Mucosa of stomach (tissue), 1 donor: ENCODE data around the gene CENPN.

Experiments used
- H3K27me3 ChIP-seq: one replicate; pipeline ENCODE4 v1.7.0; 2013; ENCODE audit warnings: mild to moderate bottlenecking, low read length; ENCODE audit not compliant: control insufficient read depth, insufficient read depth
- H3K36me3 ChIP-seq: one replicate; pipeline ENCODE4 v1.7.0; 2013; ENCODE audit warnings: low read length; ENCODE audit not compliant: control insufficient read depth, insufficient read depth
- H3K4me1 ChIP-seq: one replicate; pipeline ENCODE4 v1.7.0; 2013; ENCODE audit warnings: mild to moderate bottlenecking, low read length; ENCODE audit not compliant: control insufficient read depth, insufficient read depth
- H3K4me3 ChIP-seq: one replicate; pipeline ENCODE4 v1.7.0; 2013; ENCODE audit warnings: low read length
- H3K9ac ChIP-seq: one replicate; pipeline ENCODE4 v1.7.0; 2013; ENCODE audit warnings: mild to moderate bottlenecking, low read length, moderate library complexity
- H3K9me3 ChIP-seq: one replicate; pipeline ENCODE4 v1.7.0; 2013; ENCODE audit warnings: mild to moderate bottlenecking, low read length, moderate library complexity; ENCODE audit not compliant: control insufficient read depth
- donor health status: Pancreatic carcinoma.

Gene CENPN

GRCh38 chr16:81040131-81040530 is 33.1 kb downstream of the CENPN start:
- H3K36me3 ChIP-seq: no peaks in the 10 kb centered on the region
- no peak overlapping the region for H3K9ac ChIP-seq
- no peaks in the 10 kb centered on the region for H3K27me3 ChIP-seq
- H3K4me3 ChIP-seq: no peak overlapping the region
- peaks cover 6% of the 10 kb centered on the region for H3K4me1 ChIP-seq
- no peaks in the 10 kb centered on the region for H3K9me3 ChIP-seq

- no peak overlapping the region for H3K9ac ChIP-seq
- H3K4me3 ChIP-seq: no peak overlapping the region
- H3K4me1 ChIP-seq: peaks cover 6% of the 10 kb centered on the region
- H3K36me3 ChIP-seq: no peaks in the 10 kb centered on the region
- no peaks in the 10 kb centered on the region for H3K9me3 ChIP-seq
- H3K27me3 ChIP-seq: no peaks in the 10 kb centered on the region
Observed at GRCh38 chr16:81040842-81041241, 33.8 kb downstream of the CENPN start.

GRCh38 chr16:81041696-81042095 is 34.7 kb downstream of the CENPN start:
- no peaks in the 10 kb centered on the region for H3K9me3 ChIP-seq
- H3K4me3 ChIP-seq: no peak overlapping the region
- H3K36me3 ChIP-seq: no peaks in the 10 kb centered on the region
- H3K27me3 ChIP-seq: no peaks in the 10 kb centered on the region
- peaks cover 6% of the 10 kb centered on the region for H3K4me1 ChIP-seq
- H3K9ac ChIP-seq: no peak overlapping the region

- no peaks in the 10 kb centered on the region for H3K9me3 ChIP-seq
- no peaks in the 10 kb centered on the region for H3K36me3 ChIP-seq
- H3K9ac ChIP-seq: no peak overlapping the region
- no peak overlapping the region for H3K4me3 ChIP-seq
- H3K4me1 ChIP-seq: no peaks in the 10 kb centered on the region
- no peaks in the 10 kb centered on the region for H3K27me3 ChIP-seq
Observed at GRCh38 chr16:81042821-81043220, 35.8 kb downstream of the CENPN start.

GRCh38 chr16:81053761-81054160 is 46.7 kb downstream of the CENPN start:
- no peaks in the 10 kb centered on the region for H3K9me3 ChIP-seq
- H3K9ac ChIP-seq: no peak overlapping the region
- H3K4me3 ChIP-seq: no peak overlapping the region
- H3K27me3 ChIP-seq: no peaks in the 10 kb centered on the region
- no peaks in the 10 kb centered on the region for H3K4me1 ChIP-seq
- no peaks in the 10 kb centered on the region for H3K36me3 ChIP-seq

GRCh38 chr16:81060576-81061306 is 53.7 kb downstream of the CENPN start:
- Histone ChIP-seq H3K9me3 (no peaks in the 10 kb centered on the region), H3K9ac (no peak overlapping the region), H3K27me3 (no peaks in the 10 kb centered on the region), H3K4me3 (no peak overlapping the region), H3K4me1 (no peaks in the 10 kb centered on the region), H3K36me3 (no peaks in the 10 kb centered on the region)

- no peak overlapping the region for H3K4me3 ChIP-seq
- H3K27me3 ChIP-seq: no peaks in the 10 kb centered on the region
- H3K4me1 ChIP-seq: no peaks in the 10 kb centered on the region
Observed at GRCh38 chr16:81061307-81061640, 54.3 kb downstream of the CENPN start.

GRCh38 chr16:81061871-81062608 is 55.0 kb downstream of the CENPN start:
- Histone ChIP-seq H3K4me3 (no peak overlapping the region), H3K27me3 (no peaks in the 10 kb centered on the region), H3K9me3 (no peaks in the 10 kb centered on the region), H3K9ac (no peak overlapping the region), H3K4me1 (no peaks in the 10 kb centered on the region), H3K36me3 (no peaks in the 10 kb centered on the region)

More at GRCh38 chr16:81061307-81061640, 54.3 kb downstream of the CENPN start:
- no peaks in the 10 kb centered on the region for H3K36me3 ChIP-seq
- no peaks in the 10 kb centered on the region for H3K9me3 ChIP-seq
- no peak overlapping the region for H3K9ac ChIP-seq

GRCh38 chr16:81066681-81067080 is 59.7 kb downstream of the CENPN start:
- H3K4me1 ChIP-seq: no peaks in the 10 kb centered on the region
- no peaks in the 10 kb centered on the region for H3K27me3 ChIP-seq
- H3K9ac ChIP-seq: no peak overlapping the region
- H3K4me3 ChIP-seq: no peak overlapping the region
- H3K36me3 ChIP-seq: no peaks in the 10 kb centered on the region
- no peaks in the 10 kb centered on the region for H3K9me3 ChIP-seq

- no peaks in the 10 kb centered on the region for H3K9me3 ChIP-seq
- no peaks in the 10 kb centered on the region for H3K36me3 ChIP-seq
- H3K9ac ChIP-seq: no peak overlapping the region
- no peaks in the 10 kb centered on the region for H3K27me3 ChIP-seq
- H3K4me3 ChIP-seq: no peak overlapping the region
- H3K4me1 ChIP-seq: no peaks in the 10 kb centered on the region
Observed at GRCh38 chr16:81067166-81067565, 60.2 kb downstream of the CENPN start.

GRCh38 chr16:81069063-81069462 is 62.0 kb downstream of the CENPN start:
- no peak overlapping the region for H3K9ac ChIP-seq
- no peaks in the 10 kb centered on the region for H3K9me3 ChIP-seq
- no peaks in the 10 kb centered on the region for H3K36me3 ChIP-seq
- no peak overlapping the region for H3K4me3 ChIP-seq
- no peaks in the 10 kb centered on the region for H3K27me3 ChIP-seq
- no peaks in the 10 kb centered on the region for H3K4me1 ChIP-seq

GRCh38 chr16:81070979-81071378 is 64.0 kb downstream of the CENPN start:
- Histone ChIP-seq H3K4me3 (no peak overlapping the region), H3K27me3 (no peaks in the 10 kb centered on the region), H3K4me1 (no peaks in the 10 kb centered on the region), H3K9ac (no peak overlapping the region), H3K36me3 (no peaks in the 10 kb centered on the region), H3K9me3 (no peaks in the 10 kb centered on the region)
